ENCODE results near the gene RPLP1.

RPLP1 gene

GRCh38 chr15:69482686-69483256 lies 30.2 kb downstream of the RPLP1 start:
- Histone ChIP-seq H3K27me3 (replicated peaks; ENCODE audit: insufficient read depth, low read length) (no peaks in the 10 kb centered on the region), H2AFZ (ENCODE audit: low read length) (no peak overlapping the region), H3K4me1 (ENCODE audit: low read length) (no peaks in the 10 kb centered on the region), H4K20me1 (ENCODE audit: insufficient read depth, low read length) (no peaks in the 10 kb centered on the region), H3K9me2 (replicated peaks; ENCODE audit: insufficient read depth, low read length) (no peaks in the 10 kb centered on the region), H3K36me3 (replicated peaks; ENCODE audit: insufficient read depth, low read length) (no peaks in the 10 kb centered on the region), H3K9me3 (replicated peaks; ENCODE audit: insufficient read depth, low read length) (no peaks in the 10 kb centered on the region), H3K4me3 (ENCODE audit: low read length) (no peak overlapping the region), H3K27ac (ENCODE audit: low read length) (no peak overlapping the region), H3K9ac (ENCODE audit: low read length) (no peak overlapping the region), H3F3A (ENCODE audit: insufficient read depth, low read length) (no peaks in the 10 kb centered on the region), H3K4me2 (ENCODE audit: low read depth, low read length) (no peak overlapping the region), H3K79me2 (ENCODE audit: low read length) (no peaks in the 10 kb centered on the region)
- no peak for DNase-seq
- TF ChIP-seq EZH2phosphoT487 (IDR thresholded peaks at IDR 0.05; ENCODE audit: low read length) (no peak), EZH2 (optimal IDR thresholded peaks at IDR 0.05; ENCODE audit: low read depth, low read length) (no peak), CTCF (IDR thresholded peaks at IDR 0.05; ENCODE audit: low read length) (no peak)

- TF ChIP-seq EZH2phosphoT487 (IDR thresholded peaks at IDR 0.05; ENCODE audit: low read length) (no peak), EZH2 (optimal IDR thresholded peaks at IDR 0.05; ENCODE audit: low read depth, low read length) (no peak), CTCF (IDR thresholded peaks at IDR 0.05; ENCODE audit: low read length) (no peak)
- H4K20me1 ChIP-seq (ENCODE audit: insufficient read depth, low read length): no peaks in the 10 kb centered on the region
- H3K4me1 ChIP-seq (ENCODE audit: low read length): no peaks in the 10 kb centered on the region
- H3K9me2 ChIP-seq (replicated peaks; ENCODE audit: insufficient read depth, low read length): no peaks in the 10 kb centered on the region; the same call in 1 of the 2 replicates
- no peaks in the 10 kb centered on the region for H3K36me3 ChIP-seq (replicated peaks; ENCODE audit: insufficient read depth, low read length)
- DNase-seq: no peak
- H3F3A ChIP-seq (ENCODE audit: insufficient read depth, low read length): no peaks in the 10 kb centered on the region
- no peaks in the 10 kb centered on the region for H3K9me3 ChIP-seq (replicated peaks; ENCODE audit: insufficient read depth, low read length)
- no peaks in the 10 kb centered on the region for H3K27me3 ChIP-seq (replicated peaks; ENCODE audit: insufficient read depth, low read length)
- H3K9ac ChIP-seq (ENCODE audit: low read length): no peak overlapping the region
- H3K4me3 ChIP-seq (ENCODE audit: low read length): no peak overlapping the region
- H2AFZ ChIP-seq (ENCODE audit: low read length): no peak overlapping the region
- H3K27ac ChIP-seq (ENCODE audit: low read length): no peak overlapping the region
- H3K79me2 ChIP-seq (ENCODE audit: low read length): no peaks in the 10 kb centered on the region
- H3K4me2 ChIP-seq (ENCODE audit: low read depth, low read length): no peak overlapping the region
These were observed 32.2 kb downstream of the RPLP1 start for GRCh38 chr15:69484837-69485236.

GRCh38 chr15:69486481-69487110 lies 34.0 kb downstream of the RPLP1 start:
- H3K4me1 ChIP-seq (ENCODE audit: low read length): no peaks in the 10 kb centered on the region
- no peak overlapping the region for H2AFZ ChIP-seq (ENCODE audit: low read length)
- DNase-seq: no peak
- no peaks in the 10 kb centered on the region for H3K79me2 ChIP-seq (ENCODE audit: low read length)
- no peak overlapping the region for H3K9ac ChIP-seq (ENCODE audit: low read length)
- no peak overlapping the region for H3K27ac ChIP-seq (ENCODE audit: low read length)
- H3F3A ChIP-seq (ENCODE audit: insufficient read depth, low read length): no peaks in the 10 kb centered on the region
- H3K27me3 ChIP-seq (replicated peaks; ENCODE audit: insufficient read depth, low read length): no peaks in the 10 kb centered on the region
- H3K4me2 ChIP-seq (ENCODE audit: low read depth, low read length): no peak overlapping the region
- no peaks in the 10 kb centered on the region for H4K20me1 ChIP-seq (ENCODE audit: insufficient read depth, low read length)
- H3K9me3 ChIP-seq (replicated peaks; ENCODE audit: insufficient read depth, low read length): no peaks in the 10 kb centered on the region
- no peaks in the 10 kb centered on the region for H3K36me3 ChIP-seq (replicated peaks; ENCODE audit: insufficient read depth, low read length)
- no peak overlapping the region for H3K4me3 ChIP-seq (ENCODE audit: low read length)
- H3K9me2 ChIP-seq (replicated peaks; ENCODE audit: insufficient read depth, low read length): no peaks in the 10 kb centered on the region; the same call in 1 of the 2 replicates
- no peak for TF ChIP-seq CTCF (IDR thresholded peaks at IDR 0.05; ENCODE audit: low read length)
- no peak for TF ChIP-seq EZH2 (optimal IDR thresholded peaks at IDR 0.05; ENCODE audit: low read depth, low read length)
- no peak for TF ChIP-seq EZH2phosphoT487 (IDR thresholded peaks at IDR 0.05; ENCODE audit: low read length)
